ENCODE data around the gene KLK15.

- TF ChIP-seq CTCF (IDR thresholded peaks at IDR 0.05) = no peak
- no peak for TF ChIP-seq POLR2AphosphoS5 (IDR thresholded peaks at IDR 0.05)
- no peak for TF ChIP-seq EP300 (IDR thresholded peaks at IDR 0.05)
Observed at GRCh38 chr19:50833802-50834167, 411 bp upstream of the KLK15 start.

Measured in gastroesophageal sphincter (tissue), 3 donors.